ENCODE results near the gene KIAA0232. TPM values are rescaled to one million over a fixed set of nuclear protein-coding genes. Genes with fewer than 3 reads are reported as not detected.

Gene KIAA0232
- total and polyA plus RNA-seq, 9 of the 15 experiments (the other 6 are each of a cell fraction or from before 2014, with no cell fraction given), result 3.5 to 17.4 (median 13.0) TPM

DNA sequence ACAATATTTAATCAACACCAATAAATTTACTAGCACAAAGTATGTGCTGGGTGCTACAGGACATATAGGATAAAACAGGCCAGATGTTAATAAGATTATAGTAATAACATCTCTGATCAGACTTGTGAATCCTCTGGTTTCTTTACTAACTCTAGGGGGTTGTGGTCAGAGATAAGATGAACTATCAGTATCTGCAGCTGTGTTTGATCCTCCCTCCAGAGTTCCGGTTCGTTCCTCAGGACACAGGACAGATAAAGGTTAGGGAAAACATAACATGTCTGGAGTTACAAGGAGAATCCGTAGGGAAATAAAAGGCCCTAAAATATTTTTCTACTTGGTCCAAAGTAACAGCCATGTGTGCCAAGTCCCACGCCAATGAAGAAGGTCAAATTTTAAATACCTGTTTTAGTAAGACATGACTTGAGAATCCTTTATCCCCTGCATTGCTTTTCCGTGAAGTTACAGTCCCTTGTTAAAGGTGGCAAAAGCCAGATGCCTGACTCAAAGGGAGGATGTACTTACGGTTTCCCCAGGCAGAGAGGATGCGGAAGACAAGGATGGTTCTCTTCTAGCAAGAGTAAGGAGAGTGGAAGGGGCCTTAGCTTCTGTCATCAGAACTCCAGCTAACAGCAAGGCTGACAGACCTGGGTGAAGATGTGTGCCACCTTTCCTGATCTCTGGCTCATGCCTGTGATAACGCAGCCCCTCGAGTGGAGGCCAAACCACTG, 44.4 kb downstream of the KIAA0232 start (continued):
- no peak for TF ChIP-seq BRD9 (IDR thresholded peaks at IDR 0.05; ENCODE audit: low read depth, partially characterized antibody)
- TF ChIP-seq ZNF12 (CRISPR knock-in tag; IDR thresholded peaks at IDR 0.05), result no peak
- TF ChIP-seq, protein P1, sequence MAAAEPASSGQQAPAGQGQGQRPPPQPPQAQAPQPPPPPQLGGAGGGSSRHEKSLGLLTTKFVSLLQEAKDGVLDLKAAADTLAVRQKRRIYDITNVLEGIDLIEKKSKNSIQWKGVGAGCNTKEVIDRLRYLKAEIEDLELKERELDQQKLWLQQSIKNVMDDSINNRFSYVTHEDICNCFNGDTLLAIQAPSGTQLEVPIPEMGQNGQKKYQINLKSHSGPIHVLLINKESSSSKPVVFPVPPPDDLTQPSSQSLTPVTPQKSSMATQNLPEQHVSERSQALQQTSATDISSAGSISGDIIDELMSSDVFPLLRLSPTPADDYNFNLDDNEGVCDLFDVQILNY (CRISPR knock-in tag; IDR thresholded peaks at IDR 0.05), result no peak
- TF ChIP-seq, protein P2, sequence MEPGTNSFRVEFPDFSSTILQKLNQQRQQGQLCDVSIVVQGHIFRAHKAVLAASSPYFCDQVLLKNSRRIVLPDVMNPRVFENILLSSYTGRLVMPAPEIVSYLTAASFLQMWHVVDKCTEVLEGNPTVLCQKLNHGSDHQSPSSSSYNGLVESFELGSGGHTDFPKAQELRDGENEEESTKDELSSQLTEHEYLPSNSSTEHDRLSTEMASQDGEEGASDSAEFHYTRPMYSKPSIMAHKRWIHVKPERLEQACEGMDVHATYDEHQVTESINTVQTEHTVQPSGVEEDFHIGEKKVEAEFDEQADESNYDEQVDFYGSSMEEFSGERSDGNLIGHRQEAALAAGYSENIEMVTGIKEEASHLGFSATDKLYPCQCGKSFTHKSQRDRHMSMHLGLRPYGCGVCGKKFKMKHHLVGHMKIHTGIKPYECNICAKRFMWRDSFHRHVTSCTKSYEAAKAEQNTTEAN (CRISPR knock-in tag; IDR thresholded peaks at IDR 0.05), result no peak
- no peak for TF ChIP-seq HNRNPLL (IDR thresholded peaks at IDR 0.05; ENCODE audit: low read depth, low read length, poor library complexity, severe bottlenecking)
- TF ChIP-seq ADNP (tag; IDR thresholded peaks at IDR 0.05), result 0 out of 2 replicates have a peak, but pooled peaks have one; percentile 27
- TF ChIP-seq, protein P3, sequence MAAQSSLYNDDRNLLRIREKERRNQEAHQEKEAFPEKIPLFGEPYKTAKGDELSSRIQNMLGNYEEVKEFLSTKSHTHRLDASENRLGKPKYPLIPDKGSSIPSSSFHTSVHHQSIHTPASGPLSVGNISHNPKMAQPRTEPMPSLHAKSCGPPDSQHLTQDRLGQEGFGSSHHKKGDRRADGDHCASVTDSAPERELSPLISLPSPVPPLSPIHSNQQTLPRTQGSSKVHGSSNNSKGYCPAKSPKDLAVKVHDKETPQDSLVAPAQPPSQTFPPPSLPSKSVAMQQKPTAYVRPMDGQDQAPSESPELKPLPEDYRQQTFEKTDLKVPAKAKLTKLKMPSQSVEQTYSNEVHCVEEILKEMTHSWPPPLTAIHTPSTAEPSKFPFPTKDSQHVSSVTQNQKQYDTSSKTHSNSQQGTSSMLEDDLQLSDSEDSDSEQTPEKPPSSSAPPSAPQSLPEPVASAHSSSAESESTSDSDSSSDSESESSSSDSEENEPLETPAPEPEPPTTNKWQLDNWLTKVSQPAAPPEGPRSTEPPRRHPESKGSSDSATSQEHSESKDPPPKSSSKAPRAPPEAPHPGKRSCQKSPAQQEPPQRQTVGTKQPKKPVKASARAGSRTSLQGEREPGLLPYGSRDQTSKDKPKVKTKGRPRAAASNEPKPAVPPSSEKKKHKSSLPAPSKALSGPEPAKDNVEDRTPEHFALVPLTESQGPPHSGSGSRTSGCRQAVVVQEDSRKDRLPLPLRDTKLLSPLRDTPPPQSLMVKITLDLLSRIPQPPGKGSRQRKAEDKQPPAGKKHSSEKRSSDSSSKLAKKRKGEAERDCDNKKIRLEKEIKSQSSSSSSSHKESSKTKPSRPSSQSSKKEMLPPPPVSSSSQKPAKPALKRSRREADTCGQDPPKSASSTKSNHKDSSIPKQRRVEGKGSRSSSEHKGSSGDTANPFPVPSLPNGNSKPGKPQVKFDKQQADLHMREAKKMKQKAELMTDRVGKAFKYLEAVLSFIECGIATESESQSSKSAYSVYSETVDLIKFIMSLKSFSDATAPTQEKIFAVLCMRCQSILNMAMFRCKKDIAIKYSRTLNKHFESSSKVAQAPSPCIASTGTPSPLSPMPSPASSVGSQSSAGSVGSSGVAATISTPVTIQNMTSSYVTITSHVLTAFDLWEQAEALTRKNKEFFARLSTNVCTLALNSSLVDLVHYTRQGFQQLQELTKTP (IDR thresholded peaks at IDR 0.05; ENCODE audit: low read depth in 1 of 2, partially characterized antibody in 2 of 2), result peak in 1 of 2 experiments; percentile 18
- no peak for TF ChIP-seq RBM34 (IDR thresholded peaks at IDR 0.05; ENCODE audit: borderline replicate concordance, insufficient read depth, low read length)
- no peak for TF ChIP-seq TCF7L2 (IDR thresholded peaks at IDR 0.05; ENCODE audit: low read depth, low read length)
- TF ChIP-seq POLR2H (tag; IDR thresholded peaks at IDR 0.05; ENCODE audit: low read depth), result no peak
- no peak for TF ChIP-seq FOXJ3 (CRISPR knock-in tag; IDR thresholded peaks at IDR 0.05)
- TF ChIP-seq TAL1 (IDR thresholded peaks at IDR 0.05), result peak; percentile 93
- no peak for TF ChIP-seq RBM17 (IDR thresholded peaks at IDR 0.05; ENCODE audit: borderline replicate concordance, low read depth, low read length)
- TF ChIP-seq CAMTA2 (CRISPR knock-in tag; conservative IDR thresholded peaks at IDR 0.05), result no peak
- peak; percentile 33; the same call in 1 of the 2 replicates for TF ChIP-seq MYC (IDR thresholded peaks at IDR 0.05; ENCODE audit: low read depth, low read length)
- no peak for TF ChIP-seq MYC (CRISPR knock-in tag; IDR thresholded peaks at IDR 0.05; ENCODE audit: borderline replicate concordance, low read depth)
- no peak for TF ChIP-seq EHMT2 (IDR thresholded peaks at IDR 0.05)
- TF ChIP-seq, protein P4, sequence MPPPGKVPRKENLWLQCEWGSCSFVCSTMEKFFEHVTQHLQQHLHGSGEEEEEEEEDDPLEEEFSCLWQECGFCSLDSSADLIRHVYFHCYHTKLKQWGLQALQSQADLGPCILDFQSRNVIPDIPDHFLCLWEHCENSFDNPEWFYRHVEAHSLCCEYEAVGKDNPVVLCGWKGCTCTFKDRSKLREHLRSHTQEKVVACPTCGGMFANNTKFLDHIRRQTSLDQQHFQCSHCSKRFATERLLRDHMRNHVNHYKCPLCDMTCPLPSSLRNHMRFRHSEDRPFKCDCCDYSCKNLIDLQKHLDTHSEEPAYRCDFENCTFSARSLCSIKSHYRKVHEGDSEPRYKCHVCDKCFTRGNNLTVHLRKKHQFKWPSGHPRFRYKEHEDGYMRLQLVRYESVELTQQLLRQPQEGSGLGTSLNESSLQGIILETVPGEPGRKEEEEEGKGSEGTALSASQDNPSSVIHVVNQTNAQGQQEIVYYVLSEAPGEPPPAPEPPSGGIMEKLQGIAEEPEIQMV (tag; conservative IDR thresholded peaks at IDR 0.05; ENCODE audit: low read depth), result no peak
- TF ChIP-seq FOS (IDR thresholded peaks at IDR 0.05; ENCODE audit: extremely low read depth, insufficient read length), result no peak
- TF ChIP-seq TBL1XR1 (IDR thresholded peaks at IDR 0.05; ENCODE audit: low read length in 2 of 2), result peak in 1 of 2 experiments; percentile 89; a peak in 2 of 4 replicates

Data from K562 (cell line).